A549 (cell line): ENCODE results near the gene TSHZ2.

ENCODE experiments used
- CTCF ChIP-seq: fragments of >200 bp; sonication (Bioruptor Twin); formaldehyde crosslinking; IDR thresholded peaks from 3 replicates; pipeline ENCODE4 v1.5.1; 2016
- EP300 ChIP-seq, 2 experiments: fragments of >200 bp; sonication (Bioruptor Twin); formaldehyde crosslinking; IDR thresholded peaks; 2 replicates in 1 of 2; 3 replicates in 1 of 2; pipeline ENCODE4 v1.6.1; 2016 to 2017
- ESRRA ChIP-seq: fragments of 150-350 bp; IDR thresholded peaks from 2 replicates; pipeline ENCODE4 v1.6.1; 2014; ENCODE audit warnings: mild to moderate bottlenecking, low read length, borderline replicate concordance
- FOSL2 ChIP-seq, 2 experiments: fragments of 450-650 bp in 1 of 2; fragments of >200 bp in 1 of 2; sonication (Bioruptor Twin) in 1 of 2; formaldehyde crosslinking; IDR thresholded peaks; 2 replicates each; pipeline versions ENCODE4 v1.5.0 to v1.6.1; 2016 to 2020; ENCODE audit warnings: mild to moderate bottlenecking in 1 of 2, moderate library complexity in 1 of 2
- HOXA7 ChIP-seq: fragments of 250-450 bp; sonication (Bioruptor Pico); IDR thresholded peaks from 2 replicates; pipeline ENCODE4 v1.5.0; 2020; ENCODE audit warnings: mild to moderate bottlenecking, moderate library complexity
- MAFK ChIP-seq: fragments of 450-650 bp; IDR thresholded peaks from 2 replicates; pipeline ENCODE4 v1.6.1; 2014; ENCODE audit not compliant: partially characterized antibody
- POLR2A ChIP-seq: IDR thresholded peaks from 2 replicates; pipeline ENCODE4 v1.6.1; 2012; ENCODE audit warnings: mild to moderate bottlenecking, low read length
- POLR2AphosphoS2 ChIP-seq: conservative IDR thresholded peaks from 2 replicates; pipeline ENCODE4 v1.6.1; 2012; ENCODE audit warnings: low read length, improper control_type of control experiment, inconsistent platforms
- RFX5 ChIP-seq: fragments of 450-650 bp; IDR thresholded peaks from 2 replicates; pipeline ENCODE4 v1.7.1; 2014; ENCODE audit warnings: antibody characterized with exemption, mild to moderate bottlenecking, moderate library complexity
- RNF2 ChIP-seq: fragments of 200-600 bp; sonication (generic); IDR thresholded peaks from 2 replicates; pipeline ENCODE4 v1.6.1; 2016; ENCODE audit warnings: low read depth, mild to moderate bottlenecking, antibody characterized with exemption, moderate library complexity, borderline replicate concordance
- TFCP2L1 ChIP-seq: fragments of 250-450 bp; sonication (Bioruptor Pico); IDR thresholded peaks from 2 replicates; pipeline ENCODE4 v1.5.0; 2021; ENCODE audit warnings: mild to moderate bottlenecking

DNA sequence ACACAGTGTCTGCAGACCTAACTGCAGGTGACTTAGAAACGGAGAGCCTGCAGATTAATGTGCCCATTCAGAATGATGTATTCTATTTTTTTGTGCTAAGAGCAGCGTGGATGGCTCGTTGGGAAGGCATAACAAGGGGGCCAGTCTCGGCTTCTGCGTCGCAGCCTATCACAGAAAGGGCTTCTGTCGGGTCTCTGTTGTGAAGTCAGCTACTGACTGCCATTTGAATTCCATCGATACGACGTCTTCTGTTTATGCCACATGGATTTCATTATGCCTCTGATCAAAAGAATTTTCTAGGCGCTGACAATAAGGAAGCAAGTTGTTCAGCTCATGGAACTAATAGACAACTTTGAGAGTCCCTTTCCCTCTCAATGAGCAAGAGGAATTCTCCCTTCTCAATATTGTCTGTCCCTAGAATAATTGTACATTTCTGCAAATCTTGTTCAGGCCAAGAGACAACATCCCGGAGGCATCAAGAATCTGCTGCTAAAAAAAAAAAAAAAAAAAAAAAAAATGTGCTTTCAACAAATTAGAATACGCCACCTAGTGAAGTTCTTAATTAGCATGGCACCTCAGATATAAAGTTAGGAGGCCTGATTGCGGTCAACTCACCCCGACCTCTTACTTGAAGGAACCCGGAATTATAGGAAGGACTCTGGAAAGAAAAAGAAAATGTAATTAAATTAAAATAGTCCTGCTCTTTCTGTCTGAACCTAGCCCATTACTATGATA is 223.9 kb downstream of the TSHZ2 start:
- TF ChIP-seq CTCF (no peak), TFCP2L1 (CRISPR knock-in tag) (no peak), RFX5 (no peak), MAFK (no peak), FOSL2 (IDR thresholded peaks at IDR 0.05) (no peak), FOSL2 (CRISPR knock-in tag; IDR thresholded peaks at IDR 0.05) (no peak), EP300 (IDR thresholded peaks at IDR 0.05) (no peak), POLR2AphosphoS2 (no peak), HOXA7 (CRISPR knock-in tag) (no peak), ESRRA (no peak), RNF2 (no peak), POLR2A (no peak)
